Fibroblast of villous mesenchyme (primary cell): ENCODE results near the gene DNAJC27. TPM values are rescaled to one million over a fixed set of nuclear protein-coding genes. Genes with fewer than 3 reads are reported as not detected.

Source experiments
- DNase-seq: peaks from one replicate; pipeline ENCODE4 v3.0.0-alpha.2; 2010; ENCODE audit warnings: low read depth
- H3K4me3 ChIP-seq: 2 replicates; pipeline ENCODE4 v1.5.1; 2011; ENCODE audit warnings: low read depth, mild to moderate bottlenecking, low read length
- CTCF ChIP-seq: IDR thresholded peaks from 2 replicates; pipeline ENCODE4 v1.5.1; 2012; ENCODE audit warnings: low read depth, mild to moderate bottlenecking, low read length; ENCODE audit not compliant: insufficient read depth
- total RNA-seq: library from RNA; depleted of rRNA; stranded (reverse); fragments of >200 nt; gene quantifications from 2 replicates; pipeline ENCODE4 v1.2.3, GENCODE V29; 2012

The DNAJC27 gene
- total RNA-seq, 1 donor, result 5.2 TPM

DNA sequence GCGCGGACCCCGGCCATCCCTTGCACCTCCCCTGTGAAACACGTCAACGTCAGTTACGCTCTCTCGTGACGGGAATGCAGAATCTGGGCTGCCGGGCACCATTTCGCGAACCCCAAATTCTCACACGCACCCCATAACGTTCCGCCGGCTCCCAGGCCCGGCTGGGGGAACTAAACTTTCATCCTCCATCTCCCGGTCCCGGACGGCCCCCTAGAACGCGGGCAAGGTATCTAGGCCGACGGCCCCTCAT is 544 bp downstream of the DNAJC27 start:
- TF ChIP-seq CTCF, result no peak
- no peak for DNase-seq
- H3K4me3 ChIP-seq, result peak overlapping the region; percentile 80

DNA sequence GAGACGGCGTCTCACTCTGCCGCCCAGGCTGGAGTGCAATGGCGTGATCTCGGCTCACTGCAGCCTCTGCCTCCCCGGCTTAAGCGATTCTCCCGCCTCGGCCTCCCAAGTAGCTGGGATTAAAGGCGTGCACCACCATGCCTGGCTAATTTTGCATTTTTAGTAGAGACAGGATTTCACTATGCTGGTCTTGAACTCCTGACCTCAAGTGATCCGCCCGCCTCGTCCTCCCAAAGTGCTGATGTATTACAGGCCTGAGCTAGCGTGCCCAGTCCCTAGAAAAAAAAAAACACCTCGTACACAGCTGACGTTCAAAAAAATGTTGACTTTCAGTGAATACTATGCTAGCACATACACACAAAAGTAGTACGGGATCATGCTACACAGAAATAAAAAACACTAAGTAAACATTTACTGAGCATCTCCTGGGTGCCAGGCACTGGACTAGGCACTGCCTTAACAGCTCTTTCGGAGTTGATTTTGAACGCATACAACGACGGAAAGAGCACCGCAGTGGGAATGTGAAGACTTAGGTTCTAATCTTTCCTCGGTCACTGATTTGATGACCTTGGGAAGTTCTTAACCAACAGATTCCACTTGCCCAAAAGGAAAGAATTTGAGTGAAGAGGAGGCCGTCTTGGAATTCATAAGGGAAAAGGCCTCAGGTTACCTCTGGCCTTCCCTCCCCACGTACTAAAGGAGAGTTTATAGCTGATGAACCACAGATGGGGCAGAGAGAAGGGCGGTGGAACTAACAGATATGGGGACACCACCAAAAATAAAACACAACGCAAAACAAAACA is 1.1 kb downstream of the DNAJC27 start:
- DNase-seq, result peak; percentile 69
- TF ChIP-seq CTCF, result no peak
- H3K4me3 ChIP-seq, result peak overlapping the region; percentile 80

GRCh38 chr2:24969784-24970183 is 2.0 kb downstream of the DNAJC27 start:
- H3K4me3 ChIP-seq, result no peak overlapping the region
- TF ChIP-seq CTCF, result no peak
- DNase-seq, result peak; percentile 46

- H3K4me3 ChIP-seq, result no peak overlapping the region
- no peak for TF ChIP-seq CTCF
- no peak for DNase-seq
Measured at GRCh38 chr2:24961903-24962302, 9.9 kb downstream of the DNAJC27 start.

- no peak for TF ChIP-seq CTCF
- H3K4me3 ChIP-seq, result no peak overlapping the region
- no peak for DNase-seq
Measured at GRCh38 chr2:24959761-24960160, 12.0 kb downstream of the DNAJC27 start.

- no peak overlapping the region for H3K4me3 ChIP-seq
- no peak for DNase-seq
- TF ChIP-seq CTCF, result no peak
Measured at GRCh38 chr2:24958411-24958935, 13.3 kb downstream of the DNAJC27 start.

GRCh38 chr2:24957976-24958375 is 13.8 kb downstream of the DNAJC27 start:
- H3K4me3 ChIP-seq, result no peak overlapping the region
- TF ChIP-seq CTCF, result no peak
- DNase-seq, result no peak
